HEK293 (cell line): ENCODE data around the gene PHETA2.

Experiments used
- CTCF ChIA-PET: fragments of 350-600 bp; formaldehyde crosslinking; extraction: SDS; loops from one replicate; lab custom pipeline; 2021; ENCODE audit warnings: antibody characterized with exemption; lab: Yijun Ruan, JAX
- POLR2A ChIA-PET: fragments of 300-600 bp; formaldehyde crosslinking; extraction: SDS; loops from one replicate; lab custom pipeline; 2020; ENCODE audit warnings: antibody characterized with exemption, inconsistent platforms; lab: Yijun Ruan, JAX
- H3K27ac ChIP-seq: fragments of 200-500 bp; sonication (Bioruptor generic); 2 replicates; pipeline ENCODE4 v1.5.1; 2014; ENCODE audit warnings: low read depth, low read length, control low read depth, inconsistent platforms; ENCODE audit errors: extremely low read depth
- H3K36me3 ChIP-seq, 2 experiments: fragments of 200-500 bp in 1 of 2; sonication (Bioruptor generic) in 1 of 2; 1 replicate in 1 of 2; 2 replicates in 1 of 2; pipeline ENCODE4 v1.5.1; 2014 to 2017; ENCODE audit warnings: inconsistent platforms in 2 of 2, low read length in 2 of 2; ENCODE audit not compliant: control insufficient read depth in 2 of 2, insufficient read depth in 1 of 2
- H3K4me1 ChIP-seq: fragments of 200-500 bp; sonication (Bioruptor generic); 2 replicates; pipeline ENCODE4 v1.5.1; 2014; ENCODE audit warnings: mild to moderate bottlenecking, low read length, inconsistent platforms; ENCODE audit not compliant: control insufficient read depth, insufficient read depth
- H3K4me3 ChIP-seq: 2 replicates; pipeline ENCODE4 v1.5.1; 2011; ENCODE audit warnings: low read depth, mild to moderate bottlenecking, control low read depth, low read length, moderate library complexity
- H3K9me3 ChIP-seq: fragments of 200-500 bp; sonication (Bioruptor generic); 2 replicates; pipeline ENCODE4 v1.5.1; 2014; ENCODE audit warnings: low read depth, low read length, inconsistent platforms; ENCODE audit not compliant: control insufficient read depth, insufficient read depth
- FEZF1 ChIP-seq: fragments of 450-650 bp; formaldehyde crosslinking; IDR thresholded peaks from 2 replicates; pipeline ENCODE4 v1.5.1; 2016; ENCODE audit warnings: missing biosample characterization, missing genetic modification characterization
- PRDM4 ChIP-seq: fragments of 450-650 bp; formaldehyde crosslinking; IDR thresholded peaks from 2 replicates; pipeline ENCODE4 v1.5.1; 2017; ENCODE audit warnings: missing biosample characterization, missing genetic modification characterization
- SETDB1 ChIP-seq: IDR thresholded peaks from one replicate; pipeline ENCODE4 v1.6.1; 2017; ENCODE audit warnings: mild to moderate bottlenecking, low read length, moderate library complexity, mixed read lengths; ENCODE audit not compliant: insufficient read length
- ZBTB1 ChIP-seq: fragments of 450-650 bp; formaldehyde crosslinking; IDR thresholded peaks from 2 replicates; pipeline ENCODE4 v1.5.1; 2016; ENCODE audit warnings: missing biosample characterization, missing genetic modification characterization
- ZBTB10 ChIP-seq: fragments of 450-650 bp; formaldehyde crosslinking; IDR thresholded peaks from 2 replicates; pipeline ENCODE4 v1.5.1; 2016; ENCODE audit warnings: missing biosample characterization, missing genetic modification characterization
- ZBTB48 ChIP-seq: fragments of 450-650 bp; formaldehyde crosslinking; IDR thresholded peaks from 2 replicates; pipeline ENCODE4 v1.5.1; 2016; ENCODE audit warnings: missing biosample characterization, missing genetic modification characterization
- ZNF10 ChIP-seq: fragments of 450-650 bp; formaldehyde crosslinking; IDR thresholded peaks from 2 replicates; pipeline ENCODE4 v1.5.1; 2017; ENCODE audit warnings: missing biosample characterization, missing genetic modification characterization
- ZNF132 ChIP-seq: fragments of 450-650 bp; formaldehyde crosslinking; IDR thresholded peaks from 2 replicates; pipeline ENCODE4 v1.5.1; 2017; ENCODE audit warnings: missing biosample characterization, missing genetic modification characterization, borderline replicate concordance
- ZNF146 ChIP-seq: fragments of 450-650 bp; formaldehyde crosslinking; IDR thresholded peaks from 2 replicates; pipeline ENCODE4 v1.5.1; 2016; ENCODE audit warnings: missing biosample characterization, missing genetic modification characterization
- ZNF169 ChIP-seq: fragments of 450-650 bp; formaldehyde crosslinking; IDR thresholded peaks from 2 replicates; pipeline ENCODE4 v1.5.1; 2016; ENCODE audit warnings: missing biosample characterization, missing genetic modification characterization
- ZNF211 ChIP-seq: fragments of 450-650 bp; formaldehyde crosslinking; IDR thresholded peaks from 2 replicates; pipeline ENCODE4 v1.5.1; 2016; ENCODE audit warnings: low read depth, missing biosample characterization, missing genetic modification characterization
- ZNF514 ChIP-seq: fragments of 450-650 bp; formaldehyde crosslinking; IDR thresholded peaks from 2 replicates; pipeline ENCODE4 v1.5.1; 2016; ENCODE audit warnings: missing biosample characterization, missing genetic modification characterization
- ZNF529 ChIP-seq: fragments of 450-650 bp; formaldehyde crosslinking; IDR thresholded peaks from 2 replicates; pipeline ENCODE4 v1.5.1; 2017; ENCODE audit warnings: missing genetic modification characterization, missing biosample characterization; ENCODE audit not compliant: insufficient replicate concordance
- ZNF600 ChIP-seq: fragments of 450-650 bp; formaldehyde crosslinking; IDR thresholded peaks from 2 replicates; pipeline ENCODE4 v1.5.1; 2016; ENCODE audit warnings: missing biosample characterization, missing genetic modification characterization
- ZNF621 ChIP-seq: fragments of 450-650 bp; formaldehyde crosslinking; IDR thresholded peaks from 2 replicates; pipeline ENCODE4 v1.5.1; 2017; ENCODE audit warnings: missing biosample characterization, missing genetic modification characterization
- ZNF626 ChIP-seq: fragments of 450-650 bp; sonication (Bioruptor Pico); formaldehyde crosslinking; IDR thresholded peaks from 2 replicates; pipeline ENCODE4 v1.5.1; 2018; ENCODE audit warnings: missing biosample characterization, missing genetic modification characterization, inconsistent platforms
- ZNF658 ChIP-seq: fragments of 450-650 bp; formaldehyde crosslinking; IDR thresholded peaks from 2 replicates; pipeline ENCODE4; 2016; ENCODE audit warnings: missing biosample characterization, missing genetic modification characterization
- ZNF664 ChIP-seq: fragments of 450-650 bp; formaldehyde crosslinking; IDR thresholded peaks from 2 replicates; pipeline ENCODE4 v1.5.1; 2016; ENCODE audit warnings: missing biosample characterization, missing genetic modification characterization
- ZNF777 ChIP-seq: fragments of 450-650 bp; formaldehyde crosslinking; IDR thresholded peaks from 2 replicates; pipeline ENCODE4 v1.5.1; 2017; ENCODE audit warnings: missing biosample characterization, missing genetic modification characterization, borderline replicate concordance
- ZSCAN4 ChIP-seq: fragments of 450-650 bp; formaldehyde crosslinking; IDR thresholded peaks from 2 replicates; pipeline ENCODE4 v1.5.1; 2017; ENCODE audit warnings: missing biosample characterization, missing genetic modification characterization

PHETA2 gene

GRCh38 chr22:42091455-42091782 is 17.4 kb downstream of the PHETA2 start:
- Histone ChIP-seq H3K4me1 (no peaks in the 10 kb centered on the region), H3K9me3 (no peaks in the 10 kb centered on the region), H3K4me3 (peak overlapping the region; percentile 58), H3K36me3 (peaks cover 22% of the 10 kb centered on the region in 2 experiments), H3K27ac (peak overlapping the region; percentile 71)
- POLR2A ChIA-PET, result interaction anchor here (0.9 to 4.6 kb wide), 10 partner anchors 7 to 403 kb away, joined by 3 to 56 read pairs (median 6); partner anchors contain the start of genes CCDC134, CENPM, SEPTIN3 and SMDT1
- CTCF ChIA-PET, result interaction anchor here (0.6 to 5.4 kb wide), 33 partner anchors 9 to 501 kb away, joined by 3 to 43 read pairs (median 4); no protein-coding TSS in a partner anchor
- TF ChIP-seq PRDM4 (tag by site-specific recombination) (no peak), ZNF169 (tag by site-specific recombination) (no peak), ZNF146 (tag by site-specific recombination) (no peak), ZNF600 (tag by site-specific recombination) (no peak), ZNF514 (tag by site-specific recombination) (no peak), ZNF132 (tag by site-specific recombination) (no peak), ZNF621 (no peak), ZNF529 (tag by site-specific recombination) (no peak), ZBTB48 (tag by site-specific recombination) (no peak), ZNF211 (tag by site-specific recombination) (no peak), FEZF1 (tag by site-specific recombination) (no peak), ZNF658 (no peak), ZNF626 (tag by site-specific recombination) (no peak), ZSCAN4 (no peak), ZNF664 (no peak), ZBTB10 (tag by site-specific recombination) (no peak), ZNF777 (tag by site-specific recombination) (no peak)

GRCh38 chr22:42101199-42101598 is 27.2 kb downstream of the PHETA2 start:
- Histone ChIP-seq H3K36me3 (no peaks in the 10 kb centered on the region; a peak in 1 of 3 replicates), H3K4me3 (no peak overlapping the region)
- TF ChIP-seq ZNF169 (tag by site-specific recombination), result no peak
- TF ChIP-seq ZBTB1 (tag by site-specific recombination), result no peak
- TF ChIP-seq ZNF10 (tag by site-specific recombination), result no peak
- TF ChIP-seq SETDB1, result peak; percentile 47
- TF ChIP-seq, all 188 proteins: peak for 1
- POLR2A ChIA-PET, result no interaction called here
- no peaks in the 10 kb centered on the region for H3K9me3 ChIP-seq
- CTCF ChIA-PET, result interaction anchor here (1.0 to 2.9 kb wide), 4 partner anchors 8 to 144 kb away, joined by 3 to 14 read pairs (median 7); no protein-coding TSS in a partner anchor
- H3K27ac ChIP-seq, result no peak overlapping the region
- H3K4me1 ChIP-seq, result no peaks in the 10 kb centered on the region
